Natural killer cell (primary cell): Measurements from ENCODE around the gene PARD6G. TPM values are rescaled to one million over a fixed set of nuclear protein-coding genes. Genes with fewer than 3 reads are reported as not detected.

Source experiments
- ATAC-seq, 3 donors: fragments of 150-1000 bp in 2 of 3; fragments of 200-7000 bp in 1 of 3; cut with Tn5 transposase; 1 replicate in 1 of 3; 2 replicates in 2 of 3; pipeline ENCODE4 v1.10.0; 2021; ENCODE audit warnings: mild to moderate bottlenecking in 2 of 3, moderate library complexity in 2 of 3
- DNase-seq, 2 donors: peaks; one replicate each; pipeline versions ENCODE4 v3.0.0 to v3.0.0-alpha.2; 2013 to 2021; ENCODE audit warnings: mixed read lengths in 1 of 2
- H3K27ac ChIP-seq: one replicate; pipeline ENCODE4 v1.5.1; 2013; ENCODE audit warnings: mild to moderate bottlenecking, low read length
- H3K27me3 ChIP-seq: one replicate; pipeline ENCODE4 v1.6.1; 2013; ENCODE audit warnings: low read length; ENCODE audit not compliant: control insufficient read depth, insufficient read depth
- H3K36me3 ChIP-seq: one replicate; pipeline ENCODE4 v1.6.1; 2013; ENCODE audit warnings: low read length; ENCODE audit not compliant: control insufficient read depth, insufficient read depth
- H3K4me1 ChIP-seq: one replicate; pipeline ENCODE4 v1.6.1; 2013; ENCODE audit warnings: low read length; ENCODE audit not compliant: control insufficient read depth, insufficient read depth
- H3K4me3 ChIP-seq: one replicate; pipeline ENCODE4 v1.5.1; 2013; ENCODE audit warnings: low read length
- H3K9me3 ChIP-seq: one replicate; pipeline ENCODE4 v1.6.1; 2013; ENCODE audit warnings: low read length; ENCODE audit not compliant: control insufficient read depth, insufficient read depth
- H3K27ac Mint-ChIP-seq, 2 donors: one replicate each; pipeline ENCODE4 v1.8.0; 2022; ENCODE audit warnings: mild to moderate bottlenecking in 2 of 2, mixed read lengths in 2 of 2, moderate library complexity in 1 of 2
- H3K27me3 Mint-ChIP-seq, 2 donors: one replicate each; pipeline ENCODE4 v1.8.0; 2022; ENCODE audit warnings: low read depth in 2 of 2, mixed read lengths in 2 of 2
- H3K36me3 Mint-ChIP-seq: one replicate; pipeline ENCODE4 v1.8.0; 2022; ENCODE audit warnings: mixed read lengths
- H3K4me1 Mint-ChIP-seq, 2 donors: one replicate each; pipeline ENCODE4 v1.8.0; 2022; ENCODE audit warnings: mixed read lengths in 2 of 2
- H3K4me3 Mint-ChIP-seq: one replicate; pipeline ENCODE4 v1.8.0; 2022; ENCODE audit warnings: mild to moderate bottlenecking, moderate library complexity, mixed read lengths
- H3K9me3 Mint-ChIP-seq, 2 donors: one replicate each; pipeline ENCODE4 v1.8.0; 2022; ENCODE audit warnings: mixed read lengths in 2 of 2
- WGBS: methylation state at CpG from one replicate; pipeline ENCODE4 v1.1.7; 2013; ENCODE audit warnings: missing lambda C conversion rate; ENCODE audit not compliant: insufficient coverage; 5-methylcytosine and 5-hydroxymethylcytosine counted together
- intact Hi-C: fragments of 100-400 bp; cut with micrococcal nuclease; formaldehyde crosslinking; loops from one replicate; pipeline ENCODE4 v1.14.2; 2022
- total RNA-seq, 4 donors: library from RNA; stranded (reverse); fragments of 120-200 nt in 1 of 4; gene quantifications; one replicate each; pipeline versions ENCODE4 v1.2.3 to v1.2.4, GENCODE V29; 2013 to 2022
- TF ChIP-seq, protein P1 (sequence below): fragments of 200-600 bp; IDR thresholded peaks from one replicate; pipeline ENCODE4 v1.8.0; 2022; ENCODE audit warnings: antibody characterized with exemption

PARD6G gene
- total RNA-seq, 3 donors from 2014 or later (not counting 1 experiment from before 2014, with no cell fraction given) = not detected

DNA sequence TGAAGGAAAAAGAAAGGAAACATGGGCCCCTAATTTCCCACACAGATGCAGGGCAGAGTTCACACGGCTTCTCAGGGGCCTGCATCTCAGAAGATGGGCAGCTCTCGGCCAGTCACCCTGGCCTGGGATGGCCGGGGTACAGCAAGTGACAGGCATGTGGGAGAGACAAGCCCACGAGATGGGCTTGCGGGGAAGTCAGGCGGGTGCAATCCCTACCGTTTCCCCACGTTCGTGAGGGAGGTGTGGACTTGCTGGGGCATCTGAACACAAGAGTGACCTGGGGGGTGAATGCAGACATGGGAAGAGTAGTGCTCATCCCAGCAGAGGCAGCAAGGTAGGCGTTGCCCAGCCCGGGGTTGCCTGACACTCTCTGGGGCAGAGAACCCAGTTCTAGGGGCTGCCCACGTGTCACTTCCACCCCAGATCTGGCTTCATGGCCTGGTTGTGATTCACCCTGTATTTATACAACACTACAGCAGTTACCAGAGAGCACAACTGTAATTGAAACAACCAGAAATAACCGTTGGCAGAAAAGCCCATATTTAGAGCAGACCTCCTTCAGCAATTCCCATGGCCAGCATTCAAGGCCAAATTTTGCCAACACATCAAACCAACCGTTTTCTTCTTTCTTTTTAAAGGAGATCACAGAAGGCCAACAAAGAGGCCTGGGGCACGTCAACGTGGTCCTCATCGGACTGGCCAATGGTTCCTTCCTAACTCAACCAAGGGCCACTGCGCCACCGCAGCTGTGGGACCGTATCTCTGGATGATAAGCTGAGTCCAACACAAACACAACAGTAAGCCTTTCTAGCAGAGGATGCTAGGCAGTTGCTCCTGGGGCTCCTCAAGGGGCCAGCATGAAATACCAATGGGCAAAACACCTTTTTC is 58.4 kb downstream of the PARD6G start:
- H3K9me3 Mint-ChIP-seq = no peaks in the 10 kb centered on the region
- intact Hi-C loops = no loop called here
- no peaks in the 10 kb centered on the region for H3K27me3 ChIP-seq
- TF ChIP-seq, protein P1, sequence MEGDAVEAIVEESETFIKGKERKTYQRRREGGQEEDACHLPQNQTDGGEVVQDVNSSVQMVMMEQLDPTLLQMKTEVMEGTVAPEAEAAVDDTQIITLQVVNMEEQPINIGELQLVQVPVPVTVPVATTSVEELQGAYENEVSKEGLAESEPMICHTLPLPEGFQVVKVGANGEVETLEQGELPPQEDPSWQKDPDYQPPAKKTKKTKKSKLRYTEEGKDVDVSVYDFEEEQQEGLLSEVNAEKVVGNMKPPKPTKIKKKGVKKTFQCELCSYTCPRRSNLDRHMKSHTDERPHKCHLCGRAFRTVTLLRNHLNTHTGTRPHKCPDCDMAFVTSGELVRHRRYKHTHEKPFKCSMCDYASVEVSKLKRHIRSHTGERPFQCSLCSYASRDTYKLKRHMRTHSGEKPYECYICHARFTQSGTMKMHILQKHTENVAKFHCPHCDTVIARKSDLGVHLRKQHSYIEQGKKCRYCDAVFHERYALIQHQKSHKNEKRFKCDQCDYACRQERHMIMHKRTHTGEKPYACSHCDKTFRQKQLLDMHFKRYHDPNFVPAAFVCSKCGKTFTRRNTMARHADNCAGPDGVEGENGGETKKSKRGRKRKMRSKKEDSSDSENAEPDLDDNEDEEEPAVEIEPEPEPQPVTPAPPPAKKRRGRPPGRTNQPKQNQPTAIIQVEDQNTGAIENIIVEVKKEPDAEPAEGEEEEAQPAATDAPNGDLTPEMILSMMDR = no peak
- H3K4me3 ChIP-seq = no peak overlapping the region
- WGBS = 89% methylated on average over 20 of the region's 20 CpGs
- no peaks in the 10 kb centered on the region for H3K9me3 ChIP-seq
- no peak overlapping the region for H3K4me3 Mint-ChIP-seq
- H3K27ac Mint-ChIP-seq = no peak overlapping the region
- H3K4me1 ChIP-seq = no peaks in the 10 kb centered on the region
- peaks cover 0 to 6% of the 10 kb centered on the region in 2 donors for H3K27me3 Mint-ChIP-seq
- ATAC-seq = no peak
- H3K36me3 ChIP-seq = no peaks in the 10 kb centered on the region
- no peak for DNase-seq
- no peaks in the 10 kb centered on the region for H3K4me1 Mint-ChIP-seq
- no peak overlapping the region for H3K27ac ChIP-seq
- no peaks in the 10 kb centered on the region for H3K36me3 Mint-ChIP-seq

DNA sequence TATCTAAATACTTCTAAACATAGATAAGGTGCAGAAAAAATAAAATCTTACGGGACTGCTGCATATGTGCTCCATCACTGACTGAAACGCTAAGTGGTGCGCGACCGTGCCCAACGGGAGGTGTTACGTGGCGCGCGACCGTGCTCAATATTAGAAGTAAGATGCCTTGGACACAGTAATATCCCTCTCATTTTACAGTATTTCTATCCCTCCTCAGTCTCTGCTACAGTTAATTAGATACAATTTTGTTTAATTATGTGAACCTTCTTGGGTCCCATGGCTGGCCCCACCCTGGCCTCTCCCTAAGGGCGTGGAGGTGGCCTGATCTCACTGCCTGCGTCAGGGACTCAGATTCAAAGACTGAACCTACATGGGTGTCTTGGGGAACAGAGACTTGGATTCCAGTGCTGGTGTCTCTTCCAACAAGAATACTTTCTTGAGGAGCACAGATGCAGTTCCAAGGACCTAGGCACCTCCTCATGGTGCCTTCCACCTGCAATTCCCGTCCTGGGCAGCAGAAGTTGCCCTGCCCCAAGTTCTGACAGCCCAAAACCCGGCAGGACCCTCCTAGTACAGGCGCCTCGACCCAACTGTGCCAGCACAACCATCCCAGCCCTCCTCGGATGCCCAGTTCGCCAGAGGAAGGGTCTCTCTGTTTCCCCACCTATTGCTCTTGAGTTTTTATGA is 59.2 kb downstream of the PARD6G start:
- Histone ChIP-seq H3K9me3 (no peaks in the 10 kb centered on the region), H3K27me3 (no peaks in the 10 kb centered on the region), H3K4me1 (no peaks in the 10 kb centered on the region), H3K4me3 (no peak overlapping the region), H3K36me3 (no peaks in the 10 kb centered on the region), H3K27ac (no peak overlapping the region)
- peaks cover 0 to 3% of the 10 kb centered on the region in 2 donors for H3K27me3 Mint-ChIP-seq
- no peaks in the 10 kb centered on the region for H3K9me3 Mint-ChIP-seq
- DNase-seq (no peak), ATAC-seq (no peak)
- TF ChIP-seq, protein P1 = no peak
- H3K4me1 Mint-ChIP-seq = no peaks in the 10 kb centered on the region
- H3K27ac Mint-ChIP-seq = no peak overlapping the region
- H3K36me3 Mint-ChIP-seq = no peaks in the 10 kb centered on the region
- 93% methylated on average over 19 of the region's 19 CpGs for WGBS
- no peak overlapping the region for H3K4me3 Mint-ChIP-seq
- intact Hi-C loops = no loop called here

- DNase-seq (no peak), ATAC-seq (no peak)
- H3K4me1 Mint-ChIP-seq = no peaks in the 10 kb centered on the region
- TF ChIP-seq, protein P1 = no peak
- no peaks in the 10 kb centered on the region for H3K36me3 Mint-ChIP-seq
- intact Hi-C loops = no loop called here
- H3K4me3 Mint-ChIP-seq = no peak overlapping the region
- H3K4me3 ChIP-seq = no peak overlapping the region
- no peaks in the 10 kb centered on the region for H3K4me1 ChIP-seq
- H3K27me3 ChIP-seq = no peaks in the 10 kb centered on the region
- 95% methylated on average over 12 of the region's 12 CpGs for WGBS
- no peak overlapping the region for H3K27ac ChIP-seq
- no peak overlapping the region for H3K27ac Mint-ChIP-seq
- H3K36me3 ChIP-seq = no peaks in the 10 kb centered on the region
- peaks cover 0 to 3% of the 10 kb centered on the region in 2 donors for H3K27me3 Mint-ChIP-seq
- H3K9me3 Mint-ChIP-seq = no peaks in the 10 kb centered on the region
- H3K9me3 ChIP-seq = no peaks in the 10 kb centered on the region
These were observed 61.8 kb downstream of the PARD6G start for GRCh38 chr18:80185545-80185944.
